SH-SY5Y (cell line): ENCODE data around the gene SNX30.

Experiments used
- GATA2 ChIP-seq: IDR thresholded peaks from 2 replicates; pipeline ENCODE4 v1.6.1; 2011; ENCODE audit warnings: mild to moderate bottlenecking, low read depth, low read length
- GATA3 ChIP-seq: IDR thresholded peaks from 2 replicates; pipeline ENCODE4 v1.6.1; 2011; ENCODE audit warnings: low read depth, mild to moderate bottlenecking, low read length, moderate library complexity

DNA sequence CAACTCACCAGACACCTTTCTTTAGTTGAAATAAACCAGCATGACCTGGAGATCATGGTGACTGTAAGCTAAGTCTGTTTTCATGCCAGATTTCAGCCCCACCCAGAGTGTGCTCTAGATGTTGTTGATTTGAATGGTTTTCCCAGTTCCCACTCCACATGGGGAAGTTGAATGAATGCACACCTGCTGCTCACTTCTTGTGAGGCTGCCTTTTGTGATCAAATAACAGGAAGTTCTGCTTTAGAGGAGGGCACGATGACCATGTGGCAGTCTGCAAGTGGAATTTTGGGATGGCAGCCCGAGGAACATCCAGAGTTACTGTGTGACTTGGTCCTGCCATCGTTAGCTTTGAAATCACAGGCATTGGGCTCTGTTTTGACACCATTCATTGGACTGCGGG is 121.5 kb downstream of the SNX30 start:
- TF ChIP-seq GATA2 = no peak
- no peak for TF ChIP-seq GATA3
